Measurements from ENCODE around the gene KIF13A.

DNA sequence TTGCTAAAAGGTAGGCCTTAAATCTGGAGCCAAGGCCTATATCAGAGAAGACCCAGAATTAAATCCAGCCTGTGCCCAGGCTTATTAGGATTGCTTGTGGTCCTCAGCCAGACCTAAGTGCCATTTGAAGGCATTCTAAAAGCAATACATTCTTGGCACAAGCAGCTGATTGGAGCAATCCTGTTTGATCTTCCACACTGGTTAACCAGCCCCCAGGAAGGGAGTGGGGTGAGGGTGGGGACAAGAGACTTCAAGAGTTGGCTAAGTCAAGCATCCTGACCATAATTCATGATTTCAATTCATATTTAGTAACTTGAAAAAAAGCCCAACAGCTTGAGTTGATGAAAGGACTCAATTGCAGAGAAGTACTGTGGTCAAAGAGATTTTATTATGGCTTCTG is 128.9 kb downstream of the KIF13A start:
- TF ChIP-seq, protein P1, sequence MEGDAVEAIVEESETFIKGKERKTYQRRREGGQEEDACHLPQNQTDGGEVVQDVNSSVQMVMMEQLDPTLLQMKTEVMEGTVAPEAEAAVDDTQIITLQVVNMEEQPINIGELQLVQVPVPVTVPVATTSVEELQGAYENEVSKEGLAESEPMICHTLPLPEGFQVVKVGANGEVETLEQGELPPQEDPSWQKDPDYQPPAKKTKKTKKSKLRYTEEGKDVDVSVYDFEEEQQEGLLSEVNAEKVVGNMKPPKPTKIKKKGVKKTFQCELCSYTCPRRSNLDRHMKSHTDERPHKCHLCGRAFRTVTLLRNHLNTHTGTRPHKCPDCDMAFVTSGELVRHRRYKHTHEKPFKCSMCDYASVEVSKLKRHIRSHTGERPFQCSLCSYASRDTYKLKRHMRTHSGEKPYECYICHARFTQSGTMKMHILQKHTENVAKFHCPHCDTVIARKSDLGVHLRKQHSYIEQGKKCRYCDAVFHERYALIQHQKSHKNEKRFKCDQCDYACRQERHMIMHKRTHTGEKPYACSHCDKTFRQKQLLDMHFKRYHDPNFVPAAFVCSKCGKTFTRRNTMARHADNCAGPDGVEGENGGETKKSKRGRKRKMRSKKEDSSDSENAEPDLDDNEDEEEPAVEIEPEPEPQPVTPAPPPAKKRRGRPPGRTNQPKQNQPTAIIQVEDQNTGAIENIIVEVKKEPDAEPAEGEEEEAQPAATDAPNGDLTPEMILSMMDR (IDR thresholded peaks at IDR 0.05; ENCODE audit: low read depth, low read length): no peak
- TF ChIP-seq EZH2phosphoT487 (IDR thresholded peaks at IDR 0.05; ENCODE audit: low read depth): no peak
